ENCODE results near the gene FAM135A. TPM values are rescaled to one million over a fixed set of nuclear protein-coding genes. Genes with fewer than 3 reads are reported as not detected.
"Not testable (repeated sequence)": the region's sequence is repeated elsewhere in the genome, so short reads cannot be mapped to it uniquely, and the experiment has no call there.

FAM135A gene
- total RNA-seq, 2 donors from 2014 or later: 36.4 to 54.8 TPM

- DNase-seq: no peak
- no peak overlapping the region for H3K27ac ChIP-seq
- intact Hi-C loops (cut with DNase I): no loop called here
- H3K4me3 ChIP-seq: no peak overlapping the region
- H3K36me3 ChIP-seq: no peaks in the 10 kb centered on the region
- H3K9ac ChIP-seq (ENCODE audit: low read depth in 2 of 2, low read length in 2 of 2): no peak overlapping the region
- no peaks in the 10 kb centered on the region for H3K27me3 ChIP-seq
- no peak for TF ChIP-seq CTCF (IDR thresholded peaks at IDR 0.05)
- H3K4me1 ChIP-seq: no peaks in the 10 kb centered on the region
- H3K9me3 ChIP-seq: no peaks in the 10 kb centered on the region
Observed at GRCh38 chr6:70592391-70593117, 179.2 kb downstream of the FAM135A start.

GRCh38 chr6:70593118-70593486, 179.8 kb downstream of the FAM135A start:
- no peak for TF ChIP-seq CTCF (IDR thresholded peaks at IDR 0.05)
- no peak overlapping the region for H3K27ac ChIP-seq
- H3K9me3 ChIP-seq: no peaks in the 10 kb centered on the region
- H3K27me3 ChIP-seq: no peaks in the 10 kb centered on the region
- no peaks in the 10 kb centered on the region for H3K4me1 ChIP-seq
- intact Hi-C loops (cut with DNase I): no loop called here
- no peaks in the 10 kb centered on the region for H3K36me3 ChIP-seq
- H3K9ac ChIP-seq (ENCODE audit: low read depth in 2 of 2, low read length in 2 of 2): no peak overlapping the region
- DNase-seq: no peak
- no peak overlapping the region for H3K4me3 ChIP-seq

- Histone ChIP-seq H3K9me3 (no peaks in the 10 kb centered on the region), H3K4me3 (no peak overlapping the region), H3K36me3 (no peaks in the 10 kb centered on the region), H3K27me3 (no peaks in the 10 kb centered on the region), H3K4me1 (no peaks in the 10 kb centered on the region), H3K27ac (no peak overlapping the region), H3K9ac (ENCODE audit: low read depth in 2 of 2, low read length in 2 of 2) (no peak overlapping the region)
- no peak for TF ChIP-seq CTCF (IDR thresholded peaks at IDR 0.05)
- no peak for DNase-seq
- intact Hi-C loops (cut with DNase I): no loop called here
Observed at GRCh38 chr6:70599187-70599586, 185.9 kb downstream of the FAM135A start.

GRCh38 chr6:70601014-70601413, 187.7 kb downstream of the FAM135A start:
- H3K9ac ChIP-seq (ENCODE audit: low read depth in 2 of 2, low read length in 2 of 2): no peak overlapping the region
- H3K27ac ChIP-seq: no peak overlapping the region
- intact Hi-C loops (cut with DNase I): no loop called here
- H3K36me3 ChIP-seq: no peaks in the 10 kb centered on the region
- TF ChIP-seq CTCF (IDR thresholded peaks at IDR 0.05): no peak
- no peak for DNase-seq
- no peaks in the 10 kb centered on the region for H3K4me1 ChIP-seq
- H3K27me3 ChIP-seq: no peaks in the 10 kb centered on the region
- H3K4me3 ChIP-seq: no peak overlapping the region
- no peaks in the 10 kb centered on the region for H3K9me3 ChIP-seq

GRCh38 chr6:70604254-70604653, 190.9 kb downstream of the FAM135A start:
- no peaks in the 10 kb centered on the region for H3K4me1 ChIP-seq

GRCh38 chr6:70607371-70607770, 194.1 kb downstream of the FAM135A start:
- intact Hi-C loops (cut with DNase I); H3K9me3 ChIP-seq; H3K27ac ChIP-seq; DNase-seq; H3K4me1 ChIP-seq; H3K4me3 ChIP-seq; H3K9ac ChIP-seq (ENCODE audit: low read depth in 2 of 2, low read length in 2 of 2); H3K27me3 ChIP-seq; H3K36me3 ChIP-seq: not testable (repeated sequence)

More at GRCh38 chr6:70604254-70604653, 190.9 kb downstream of the FAM135A start:
- no peak overlapping the region for H3K4me3 ChIP-seq
- DNase-seq: no peak
- TF ChIP-seq CTCF (IDR thresholded peaks at IDR 0.05): no peak
- no peaks in the 10 kb centered on the region for H3K36me3 ChIP-seq
- H3K27ac ChIP-seq: no peak overlapping the region
- no peaks in the 10 kb centered on the region for H3K27me3 ChIP-seq
- H3K9me3 ChIP-seq: no peaks in the 10 kb centered on the region
- H3K9ac ChIP-seq (ENCODE audit: low read depth in 2 of 2, low read length in 2 of 2): no peak overlapping the region
- intact Hi-C loops (cut with DNase I): no loop called here

GRCh38 chr6:70609181-70609580, 195.9 kb downstream of the FAM135A start:
- H3K9me3 ChIP-seq; H3K27ac ChIP-seq; DNase-seq; H3K9ac ChIP-seq (ENCODE audit: low read depth in 2 of 2, low read length in 2 of 2); H3K4me1 ChIP-seq; H3K36me3 ChIP-seq; H3K4me3 ChIP-seq; intact Hi-C loops (cut with DNase I); H3K27me3 ChIP-seq: not testable (repeated sequence)

Measured in colonic mucosa (tissue), 4 donors.